ENCODE measurements around the gene KIF3B.
"Not testable (repeated sequence)": the region's sequence is repeated elsewhere in the genome, so short reads cannot be mapped to it uniquely, and the experiment has no call there.

The KIF3B gene

DNA sequence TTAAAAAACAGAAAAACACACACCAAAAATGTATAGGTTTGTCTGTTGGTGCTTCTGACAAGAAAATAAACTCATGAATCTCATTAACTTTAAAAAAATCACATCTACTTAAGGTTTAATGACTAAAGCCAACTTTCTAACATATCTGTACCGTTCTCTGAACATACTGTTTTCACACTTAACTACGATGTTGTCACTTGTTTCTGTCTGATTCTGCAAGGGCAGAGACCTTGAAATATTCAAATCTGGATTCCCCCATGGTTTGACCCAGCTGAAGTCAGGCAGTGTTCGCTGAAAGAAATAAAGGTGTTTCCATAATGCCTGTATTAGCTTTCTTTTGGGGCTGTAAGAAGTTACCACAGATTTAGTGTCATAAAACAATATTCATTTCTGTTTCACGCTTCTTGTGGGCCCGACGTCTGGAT, 78.0 kb downstream of the KIF3B start:
- DNase-seq (ENCODE audit: low read depth in 4 of 4, low spot score in 1 of 4) = no peak

DNA sequence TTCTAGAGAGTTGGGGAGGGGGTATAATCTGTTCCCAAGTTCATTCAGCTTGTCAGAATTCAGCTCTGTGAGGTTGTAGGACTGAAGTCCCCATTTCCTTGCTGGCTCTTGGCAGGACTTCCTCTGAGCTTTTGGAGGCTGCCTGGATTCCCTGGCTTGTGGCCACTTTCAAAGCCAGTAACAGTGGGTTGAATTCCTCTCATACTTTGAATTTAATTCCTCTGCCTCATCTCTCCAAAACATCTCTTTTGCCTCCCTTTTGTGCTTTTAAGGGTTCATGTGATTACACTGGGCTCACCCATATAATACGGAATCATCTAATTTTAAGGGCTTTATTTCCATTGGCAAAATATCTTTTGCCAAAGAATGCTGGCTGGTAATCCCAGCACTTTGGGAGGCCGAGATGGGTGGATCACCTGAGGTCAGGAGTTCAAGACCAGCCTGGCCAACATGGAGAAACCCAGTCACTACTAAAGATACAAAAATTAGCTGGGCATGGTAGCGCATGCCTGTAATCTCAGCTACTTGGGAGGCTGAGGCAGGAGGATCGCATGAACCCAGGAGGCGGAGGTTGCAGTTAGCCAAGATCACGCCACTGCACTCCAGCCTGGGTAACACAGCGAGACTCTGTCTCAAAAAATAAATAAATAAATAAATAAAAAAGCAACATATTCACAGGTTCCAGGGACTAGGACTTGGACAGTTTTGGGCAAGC, 78.6 kb downstream of the KIF3B start:
- DNase-seq (ENCODE audit: low read depth in 4 of 4, low spot score in 1 of 4) = not testable (repeated sequence)

DNA sequence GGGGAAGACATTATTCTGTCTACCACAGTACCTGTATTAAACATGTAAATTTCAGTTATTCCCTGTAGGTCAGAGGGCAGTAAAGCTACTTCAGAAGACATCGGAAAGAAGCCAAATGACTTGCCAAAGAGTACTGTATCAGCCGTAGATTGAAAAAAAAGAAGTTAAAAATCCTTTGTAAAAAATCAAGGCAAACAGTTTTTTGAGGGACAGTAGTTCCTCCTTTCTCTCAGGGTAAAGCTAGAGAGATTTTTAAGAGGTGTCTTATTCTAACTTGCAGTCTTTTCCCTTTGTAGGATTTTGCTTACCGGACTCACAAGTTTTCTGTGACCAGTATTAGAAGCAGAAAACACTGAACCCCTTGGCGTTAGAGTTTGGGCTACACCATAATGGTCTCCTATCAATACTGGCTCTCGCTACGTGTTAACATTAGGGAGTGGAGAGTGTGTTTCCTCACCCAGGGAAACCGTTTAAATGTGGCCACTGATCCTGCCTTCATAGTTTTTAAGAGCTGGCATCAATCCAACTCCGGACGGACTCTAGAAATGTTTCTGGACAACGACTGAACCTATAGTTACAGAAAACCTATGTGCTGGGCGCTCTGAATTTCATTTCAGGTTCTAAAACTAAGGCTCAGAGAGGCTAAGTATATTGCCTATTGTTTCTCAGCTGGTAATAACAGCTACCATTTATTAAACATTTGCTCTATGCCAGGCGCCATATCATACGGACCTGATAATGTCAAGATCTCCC, 79.3 kb downstream of the KIF3B start:
- no peak for DNase-seq (ENCODE audit: low read depth in 4 of 4, low spot score in 1 of 4)

DNA sequence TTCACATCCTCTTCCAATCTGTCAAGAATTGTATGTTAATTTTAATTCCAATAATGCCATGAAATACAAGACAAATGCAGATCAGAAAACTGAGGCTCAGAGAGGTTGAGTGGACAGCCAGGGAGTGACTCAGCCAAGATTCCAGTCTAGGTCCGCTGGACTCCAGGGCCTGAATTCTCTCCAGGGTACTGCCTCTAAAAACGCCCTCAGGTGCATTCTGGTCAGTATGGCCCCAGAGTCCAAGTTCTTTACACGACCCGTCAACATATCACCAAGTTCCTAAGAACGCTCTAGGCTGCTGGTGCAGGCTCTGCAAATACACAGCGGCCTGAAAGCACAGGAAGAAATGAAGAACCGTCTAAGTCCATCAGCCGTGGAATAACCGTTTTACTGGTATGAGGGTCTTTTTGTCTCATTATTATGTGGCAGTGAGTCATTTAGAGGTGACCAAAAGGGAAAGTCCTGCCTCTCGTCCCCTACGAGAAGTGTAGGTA, 80.0 kb downstream of the KIF3B start:
- no peak for DNase-seq (ENCODE audit: low read depth in 4 of 4, low spot score in 1 of 4)

DNA sequence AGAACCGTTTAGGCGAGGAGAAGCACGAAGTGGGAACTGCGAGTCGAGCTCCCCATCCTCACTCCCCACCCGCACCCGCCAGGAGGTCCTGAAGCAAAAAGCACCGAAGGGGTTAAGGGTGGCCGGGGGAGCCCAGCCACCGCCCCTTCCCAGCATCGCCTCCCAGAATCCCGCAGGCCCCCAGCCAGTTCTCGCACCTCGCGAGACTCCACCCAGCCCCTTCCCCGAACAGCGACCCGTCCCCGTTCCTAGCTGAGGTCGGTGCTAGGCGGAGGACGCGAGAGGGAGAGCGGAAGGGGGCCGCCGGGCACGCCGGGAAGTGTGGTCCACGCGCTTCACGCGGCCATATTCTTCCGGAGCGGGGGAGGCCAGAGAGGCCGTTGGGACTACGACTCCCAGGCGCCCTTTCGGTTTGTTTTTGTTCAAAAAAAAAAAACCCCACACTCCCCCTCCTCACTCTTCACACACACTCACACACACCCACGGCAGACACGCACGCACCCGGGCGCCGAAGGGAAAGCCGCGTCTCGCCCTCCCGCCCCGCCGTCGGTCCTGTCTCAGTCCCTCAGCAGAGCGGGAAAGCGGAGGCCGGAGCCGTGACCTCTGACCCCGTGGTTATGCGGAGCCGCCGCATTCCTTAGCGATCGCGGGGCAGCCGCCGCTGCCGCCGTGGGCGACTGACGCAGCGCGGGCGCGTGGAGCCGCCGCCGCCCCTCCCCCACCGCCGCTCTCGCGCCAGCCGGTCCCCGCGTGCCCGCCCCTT, 80.6 kb downstream of the KIF3B start, which contains the start of gene ASXL1:
Gene ASXL1, plus strand, starts transcription at position 463 of the 763 bp plus-strand sequence. CDS start 445 bp downstream, outside the sequence.
- peak; percentile 80 to 94 (median 88) for DNase-seq (ENCODE audit: low read depth in 4 of 4, low spot score in 1 of 4)

DNA sequence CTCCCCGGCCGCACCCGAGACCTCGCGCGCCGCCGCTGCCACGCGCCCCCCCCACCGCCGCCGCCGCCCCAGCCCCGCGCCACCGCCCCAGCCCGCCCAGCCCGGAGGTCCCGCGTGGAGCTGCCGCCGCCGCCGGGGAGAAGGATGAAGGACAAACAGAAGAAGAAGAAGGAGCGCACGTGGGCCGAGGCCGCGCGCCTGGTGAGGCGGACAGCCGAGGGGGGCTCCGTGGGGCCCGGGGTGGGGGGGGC, 81.1 kb downstream of the KIF3B start:
- no peak for DNase-seq (ENCODE audit: low read depth in 4 of 4, low spot score in 1 of 4)

DNA sequence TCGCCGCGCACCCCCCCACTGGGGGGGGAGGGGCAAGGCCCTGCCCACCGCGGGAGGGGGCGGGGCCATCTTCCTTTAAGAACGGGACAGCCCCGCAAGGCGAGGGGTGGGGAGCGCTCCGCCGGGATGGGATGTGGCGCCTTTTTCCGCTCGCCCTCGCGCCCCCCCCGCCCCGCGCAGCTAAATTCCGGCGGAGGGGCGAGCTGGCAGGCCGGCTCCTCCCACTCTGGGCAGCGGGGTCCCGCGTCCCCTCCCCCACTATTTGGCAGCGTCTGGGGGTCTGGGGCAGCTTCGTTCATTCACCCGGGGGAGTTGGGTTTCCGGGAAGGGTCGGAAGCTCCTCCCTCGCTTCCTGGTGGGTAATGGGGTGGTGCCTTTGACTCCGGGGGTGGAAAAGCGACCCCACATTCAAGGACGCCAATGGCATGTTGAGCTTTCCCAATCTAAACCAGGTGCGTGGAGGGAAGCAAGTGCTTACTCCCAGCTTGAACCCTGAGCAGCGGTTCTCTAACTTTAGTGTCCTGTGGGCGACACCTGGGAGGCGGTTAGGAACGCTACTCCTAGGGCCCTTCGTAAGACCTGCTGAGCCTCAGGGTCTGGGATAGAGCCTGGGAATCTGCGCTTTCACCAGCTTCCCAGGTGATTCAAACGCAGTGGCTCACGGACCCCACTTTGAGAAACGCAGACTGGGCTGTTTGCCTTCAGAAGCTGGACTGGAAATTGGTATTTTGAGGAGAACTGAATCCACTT, 81.6 kb downstream of the KIF3B start:
- peak; percentile 58 to 80 (median 68) for DNase-seq (ENCODE audit: low read depth in 4 of 4, low spot score in 1 of 4)

GRCh38 chr20:32359633-32360332, 82.3 kb downstream of the KIF3B start:
- DNase-seq (ENCODE audit: low read depth in 4 of 4, low spot score in 1 of 4) = no peak

DNA sequence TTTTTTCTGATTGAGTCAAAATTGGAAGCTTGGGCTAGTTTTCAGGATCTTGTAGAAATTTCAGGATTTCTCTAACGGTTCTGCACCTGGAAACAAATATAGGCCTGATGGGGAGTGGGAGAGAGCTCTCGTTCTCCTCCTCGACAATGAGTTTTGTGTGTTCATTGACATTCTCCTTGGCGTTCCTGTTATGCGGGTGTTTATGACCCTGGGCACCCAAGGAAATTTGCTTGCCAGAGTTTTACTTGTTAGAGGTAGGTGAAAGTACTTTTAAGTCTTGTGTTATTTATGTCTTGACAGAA, 82.8 kb downstream of the KIF3B start:
- no peak for DNase-seq (ENCODE audit: low read depth in 4 of 4, low spot score in 1 of 4)

GRCh38 chr20:32362901-32363364, 85.5 kb downstream of the KIF3B start:
- no peak for DNase-seq (ENCODE audit: low read depth in 4 of 4, low spot score in 1 of 4)

GRCh38 chr20:32363492-32363891, 86.0 kb downstream of the KIF3B start:
- no peak for DNase-seq (ENCODE audit: low read depth in 4 of 4, low spot score in 1 of 4)

GRCh38 chr20:32364554-32365208, 87.2 kb downstream of the KIF3B start:
- DNase-seq (ENCODE audit: low read depth in 4 of 4, low spot score in 1 of 4) = no peak

- no peak for DNase-seq (ENCODE audit: low read depth in 4 of 4, low spot score in 1 of 4)
These were observed 88.1 kb downstream of the KIF3B start for GRCh38 chr20:32365564-32365963.

DNA sequence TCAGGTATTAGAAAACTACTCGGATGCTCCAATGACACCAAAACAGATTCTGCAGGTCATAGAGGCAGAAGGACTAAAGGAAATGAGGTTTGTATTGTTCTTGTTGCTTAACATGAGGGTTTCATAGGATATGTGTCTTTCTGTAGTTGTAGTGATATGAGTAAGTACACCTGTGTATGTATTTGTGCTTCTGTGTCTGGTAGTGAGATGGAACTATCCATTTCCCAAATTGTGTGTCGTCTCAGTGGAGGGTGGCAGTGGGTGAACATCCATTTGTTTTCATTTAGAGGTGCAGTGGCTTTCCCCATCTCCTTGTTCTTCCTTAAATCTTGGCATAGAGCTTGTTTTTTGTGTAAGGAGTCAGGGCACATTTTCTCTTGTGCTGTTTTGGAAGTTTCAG, 88.9 kb downstream of the KIF3B start:
- DNase-seq (ENCODE audit: low read depth in 4 of 4, low spot score in 1 of 4) = no peak

- no peak for DNase-seq (ENCODE audit: low read depth in 4 of 4, low spot score in 1 of 4)
These were observed 90.9 kb downstream of the KIF3B start for GRCh38 chr20:32368323-32368722.

- DNase-seq (ENCODE audit: low read depth in 4 of 4, low spot score in 1 of 4) = no peak
These were observed 91.5 kb downstream of the KIF3B start for GRCh38 chr20:32368925-32369324.

- no peak for DNase-seq (ENCODE audit: low read depth in 4 of 4, low spot score in 1 of 4)
These were observed 93.4 kb downstream of the KIF3B start for GRCh38 chr20:32370897-32371296.

DNA sequence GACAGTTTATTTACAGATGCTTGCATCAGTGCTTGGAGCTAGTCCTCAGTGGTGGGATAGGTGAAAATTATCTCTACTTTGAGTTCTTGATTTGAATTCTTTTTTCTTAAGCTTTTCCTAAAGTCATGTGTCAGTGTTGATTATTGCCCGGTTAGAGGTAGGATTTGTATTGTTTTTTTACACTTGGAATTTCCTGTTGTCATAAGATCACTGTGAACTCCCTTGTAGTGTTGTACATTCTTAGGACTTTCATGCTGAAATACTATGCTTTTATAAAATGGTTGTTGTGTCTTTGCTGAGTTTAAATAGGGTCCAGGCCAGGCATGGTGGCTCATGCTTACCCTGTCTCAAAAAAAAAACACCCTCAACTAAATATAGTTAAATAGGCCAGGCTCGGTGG, 101.0 kb downstream of the KIF3B start:
- DNase-seq (ENCODE audit: low read depth in 4 of 4, low spot score in 1 of 4) = no peak

DNA sequence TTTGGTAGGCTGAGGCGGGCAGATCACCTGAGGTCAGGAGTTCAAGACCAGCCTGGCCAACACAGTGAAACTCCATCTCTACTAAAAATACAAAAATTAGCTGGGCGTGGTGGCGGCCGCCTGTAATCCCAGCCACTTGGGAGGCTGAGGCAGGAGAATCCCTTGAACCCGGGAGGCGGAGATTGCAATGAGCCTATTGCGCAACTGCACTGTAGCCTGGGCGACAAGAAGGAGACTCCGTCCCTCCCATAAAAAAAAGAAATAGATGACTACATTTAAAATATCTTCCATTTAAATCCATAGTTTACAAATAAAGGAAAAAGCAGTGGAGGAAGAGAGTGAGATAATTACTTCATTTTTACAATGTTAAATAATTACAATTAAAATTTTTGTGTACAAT, 102.6 kb downstream of the KIF3B start:
- DNase-seq (ENCODE audit: low read depth in 4 of 4, low spot score in 1 of 4) = not testable (repeated sequence)

DNA sequence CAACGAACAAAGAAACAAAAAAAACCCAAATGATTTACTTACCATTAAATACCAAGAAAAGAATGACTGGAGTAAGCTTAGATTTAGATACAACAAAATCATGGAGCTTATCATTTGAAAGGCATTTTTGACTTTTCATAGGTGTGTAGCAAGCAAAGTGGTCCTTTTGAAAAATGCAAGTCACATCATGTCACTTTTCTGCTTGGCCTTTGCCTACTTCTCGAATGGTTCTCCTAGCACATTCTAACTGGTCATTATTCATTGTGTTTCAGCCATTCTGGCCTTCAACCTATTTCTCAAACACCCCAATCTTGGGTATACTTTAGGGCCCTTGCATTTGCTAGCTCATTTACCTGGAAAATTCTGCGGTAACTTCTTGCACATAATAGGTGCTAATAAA, 103.3 kb downstream of the KIF3B start:
- no peak for DNase-seq (ENCODE audit: low read depth in 4 of 4, low spot score in 1 of 4)

Measured in stimulated activated CD4-positive, alpha-beta T cell treated with anti-CD3 and anti-CD28 coated beads, Interleukin-1b, Interleukin-23, amount 100 ng/mL, for 24 hours (primary cell).